Activated CD4-positive, alpha-beta T cell treated with anti-CD3 and anti-CD28 coated beads, Interleukin-2, amount 10 ng/mL, durations not matched to agents 7 days and 5 days (primary cell): ENCODE measurements around the gene CASKIN1. TPM values are rescaled to one million over a fixed set of nuclear protein-coding genes. Genes with fewer than 3 reads are reported as not detected.
A peak's percentile ranks its signal among the peaks of the same experiment; 100 is the strongest.

ENCODE experiments used
- CTCF ChIA-PET: fragments of 350-600 bp; sonication (Branson Sonifier 250); formaldehyde crosslinking; loops from one replicate; lab custom pipeline; 2021; ENCODE audit warnings: antibody characterized with exemption; lab: Charles Lee
- POLR2A ChIA-PET: fragments of 350-600 bp; sonication (Branson Sonifier 250); formaldehyde crosslinking; loops from one replicate; lab custom pipeline; 2021; ENCODE audit warnings: antibody characterized with exemption; lab: Charles Lee
- DNase-seq: peaks from one replicate; pipeline ENCODE4 v3.0.0-alpha.2; 2020
- H3K27ac Mint-ChIP-seq: one replicate; pipeline ENCODE4 v1.8.0; 2021; ENCODE audit warnings: mild to moderate bottlenecking, moderate library complexity, mixed read lengths
- H3K27me3 Mint-ChIP-seq: one replicate; pipeline ENCODE4 v1.8.0; 2021; ENCODE audit warnings: mixed read lengths
- H3K36me3 Mint-ChIP-seq: one replicate; pipeline ENCODE4 v1.8.0; 2021; ENCODE audit warnings: low read depth, mixed read lengths
- H3K4me1 Mint-ChIP-seq: one replicate; pipeline ENCODE4 v1.8.0; 2021; ENCODE audit warnings: mixed read lengths
- H3K4me3 Mint-ChIP-seq: one replicate; pipeline ENCODE4 v1.8.0; 2021; ENCODE audit warnings: mild to moderate bottlenecking, moderate library complexity, mixed read lengths
- H3K9me3 Mint-ChIP-seq: one replicate; pipeline ENCODE4 v1.8.0; 2021; ENCODE audit warnings: mixed read lengths
- total RNA-seq, 2 experiments: library from RNA; stranded (reverse); gene quantifications; one replicate each; pipeline ENCODE4 v1.2.3, GENCODE V29; 2021

The CASKIN1 gene
- total RNA-seq, 2 experiments from 2014 or later: 0.07 to 0.19 TPM

- no peaks in the 10 kb centered on the region for H3K27me3 Mint-ChIP-seq
- H3K4me3 Mint-ChIP-seq: no peak overlapping the region
- DNase-seq: no peak
- H3K9me3 Mint-ChIP-seq: no peaks in the 10 kb centered on the region
- ChIA-PET CTCF (interaction anchor here (0.5 to 1.1 kb wide), 2 partner anchors 8 to 305 kb away, joined by 3 to 4 read pairs; no protein-coding TSS in a partner anchor), POLR2A (no interaction called here)
- no peak overlapping the region for H3K27ac Mint-ChIP-seq
- H3K36me3 Mint-ChIP-seq: peaks cover 17% of the 10 kb centered on the region
- peaks cover 21% of the 10 kb centered on the region for H3K4me1 Mint-ChIP-seq
Measured at GRCh38 chr16:2160915-2161551, 35.4 kb downstream of the CASKIN1 start.

- H3K36me3 Mint-ChIP-seq: peaks cover 18% of the 10 kb centered on the region
- no peak for DNase-seq
- CTCF ChIA-PET: interaction anchor here (0.5 kb wide), 1 partner anchor 204 kb away, joined by 4 read pairs; no protein-coding TSS in a partner anchor
- POLR2A ChIA-PET: interaction anchor here (0.6 kb wide), 1 partner anchor 23 kb away, joined by 3 read pairs; the partner anchor contains the start of gene PKD1
- no peak overlapping the region for H3K4me3 Mint-ChIP-seq
- H3K4me1 Mint-ChIP-seq: peaks cover 25% of the 10 kb centered on the region
- no peaks in the 10 kb centered on the region for H3K27me3 Mint-ChIP-seq
- no peak overlapping the region for H3K27ac Mint-ChIP-seq
- H3K9me3 Mint-ChIP-seq: no peaks in the 10 kb centered on the region
Measured at GRCh38 chr16:2159175-2159838, 37.1 kb downstream of the CASKIN1 start.

- Mint-ChIP-seq H3K4me3 (no peak overlapping the region), H3K4me1 (peaks cover 33% of the 10 kb centered on the region), H3K27ac (no peak overlapping the region), H3K36me3 (peaks cover 20% of the 10 kb centered on the region), H3K27me3 (no peaks in the 10 kb centered on the region), H3K9me3 (no peaks in the 10 kb centered on the region)
- ChIA-PET CTCF (interaction anchor here (1.0 kb wide), 1 partner anchor 39 kb away, joined by 3 read pairs; no protein-coding TSS in a partner anchor), POLR2A (no interaction called here)
- DNase-seq: no peak
Measured at GRCh38 chr16:2158262-2158638, 38.2 kb downstream of the CASKIN1 start.

DNA sequence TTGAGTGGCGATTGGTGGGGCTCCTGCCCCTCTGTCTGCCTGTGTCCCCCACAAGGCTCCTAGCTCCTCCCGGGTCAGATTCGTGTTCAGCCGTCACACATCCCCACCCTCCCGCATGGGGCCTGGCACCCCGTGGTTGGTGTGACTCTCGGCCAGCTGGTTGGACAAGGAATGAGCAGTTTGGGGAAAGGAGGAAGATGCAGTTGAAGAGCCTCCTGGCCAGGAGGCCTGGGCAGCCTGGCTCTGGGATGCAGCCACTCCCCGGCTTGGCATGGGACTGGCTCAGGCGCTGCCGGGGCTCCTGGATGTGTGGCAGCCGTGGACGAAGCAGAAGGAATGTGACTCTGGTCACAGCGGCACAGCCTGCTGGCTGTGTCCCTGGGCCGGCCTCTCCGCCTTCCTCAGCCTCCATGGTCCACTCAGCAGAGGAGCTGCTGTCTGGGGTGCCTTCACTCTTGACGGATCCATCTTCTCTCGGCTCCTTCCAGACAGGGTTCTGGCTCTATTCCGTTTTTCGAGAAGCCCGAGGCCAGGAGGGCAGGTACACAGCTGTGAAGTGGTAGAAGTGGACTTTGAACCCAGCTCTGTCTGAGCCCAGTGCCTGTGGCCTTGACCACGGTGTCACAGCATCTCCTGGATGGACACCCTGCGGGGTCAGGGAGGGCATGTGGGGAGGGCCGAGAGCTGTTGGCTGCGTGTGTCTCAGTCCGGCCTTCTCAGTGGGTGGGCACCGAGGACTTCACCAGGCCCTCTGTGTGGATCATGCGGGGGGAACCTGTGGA, 38.7 kb downstream of the CASKIN1 start:
- POLR2A ChIA-PET: no interaction called here
- DNase-seq: no peak
- Mint-ChIP-seq H3K9me3 (no peaks in the 10 kb centered on the region), H3K27ac (no peak overlapping the region), H3K4me1 (peaks cover 34% of the 10 kb centered on the region), H3K4me3 (peak overlapping the region; percentile 92), H3K36me3 (peaks cover 19% of the 10 kb centered on the region), H3K27me3 (no peaks in the 10 kb centered on the region)
- CTCF ChIA-PET: interaction anchor here (0.7 to 1.0 kb wide), 2 partner anchors 40 to 942 kb away, joined by 3 read pairs; no protein-coding TSS in a partner anchor

DNA sequence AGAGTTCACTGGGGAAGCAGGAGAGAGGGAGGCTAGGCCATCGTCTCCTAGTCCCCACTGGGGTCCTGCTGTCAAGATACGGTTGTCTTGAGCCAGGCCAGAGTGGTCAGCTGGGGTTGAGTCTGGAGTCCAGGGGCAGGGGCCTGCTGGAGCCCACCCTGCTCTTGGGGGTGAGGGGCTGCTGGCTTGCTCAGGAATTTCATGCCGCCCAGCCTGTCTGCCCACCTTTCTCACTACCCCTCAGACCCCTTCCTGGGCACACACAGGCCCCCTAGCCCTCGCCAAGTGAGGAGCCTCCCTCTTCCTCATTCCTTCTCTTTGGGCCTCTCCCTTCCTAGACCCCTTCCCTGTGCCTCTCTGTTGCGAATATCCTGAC, 39.6 kb downstream of the CASKIN1 start:
- peaks cover 16% of the 10 kb centered on the region for H3K36me3 Mint-ChIP-seq
- H3K4me1 Mint-ChIP-seq: peaks cover 35% of the 10 kb centered on the region
- no peak for DNase-seq
- POLR2A ChIA-PET: no interaction called here
- CTCF ChIA-PET: no interaction called here
- H3K4me3 Mint-ChIP-seq: peak overlapping the region; percentile 92
- no peaks in the 10 kb centered on the region for H3K9me3 Mint-ChIP-seq
- H3K27me3 Mint-ChIP-seq: no peaks in the 10 kb centered on the region
- peak overlapping the region; percentile 48 for H3K27ac Mint-ChIP-seq

GRCh38 chr16:2155977-2156848, 40.2 kb downstream of the CASKIN1 start:
- no peak for DNase-seq
- Mint-ChIP-seq H3K27me3 (no peaks in the 10 kb centered on the region), H3K4me1 (peaks cover 39% of the 10 kb centered on the region), H3K27ac (peak overlapping the region; percentile 93), H3K36me3 (peaks cover 23% of the 10 kb centered on the region), H3K4me3 (peak overlapping the region; percentile 92), H3K9me3 (no peaks in the 10 kb centered on the region)
- ChIA-PET CTCF (interaction anchor here (0.5 to 2.1 kb wide), 7 partner anchors 16 to 191 kb away, joined by 3 to 9 read pairs (median 3); partner anchors contain the start of gene RPS2), POLR2A (interaction anchor here (0.6 to 1.8 kb wide), 7 partner anchors 10 to 303 kb away, joined by 3 to 8 read pairs (median 3); partner anchors contain the start of genes ECI1, NHERF2 and PGP)

GRCh38 chr16:2155091-2155950, 41.1 kb downstream of the CASKIN1 start, which contains the start of gene TRAF7:
TSS of gene TRAF7 (plus strand) at chr16:2155782. CDS start at chr16:2163921, 8,139 bp downstream.
- peak; percentile 99 for DNase-seq
- H3K4me1 Mint-ChIP-seq: peaks cover 42% of the 10 kb centered on the region
- ChIA-PET POLR2A (interaction anchor here (0.6 to 1.8 kb wide), 11 partner anchors 9 to 534 kb away, joined by 3 to 13 read pairs (median 3); partner anchors contain the start of genes ECI1, NHERF2 and PGP), CTCF (interaction anchor here (0.5 to 2.1 kb wide), 12 partner anchors 9 to 232 kb away, joined by 3 to 9 read pairs (median 3); partner anchors contain the start of gene RPS2)
- H3K4me3 Mint-ChIP-seq: peak within 1 kb of the TSS; percentile 92
- H3K36me3 Mint-ChIP-seq: peaks cover 23% of the 10 kb centered on the region
- H3K27me3 Mint-ChIP-seq: no peaks in the 10 kb centered on the region
- peak within 1 kb of the TSS; percentile 93 for H3K27ac Mint-ChIP-seq
- no peaks in the 10 kb centered on the region for H3K9me3 Mint-ChIP-seq

- Mint-ChIP-seq H3K9me3 (no peaks in the 10 kb centered on the region), H3K36me3 (peaks cover 23% of the 10 kb centered on the region), H3K27me3 (no peaks in the 10 kb centered on the region), H3K4me3 (peak overlapping the region; percentile 92), H3K27ac (peak overlapping the region; percentile 76), H3K4me1 (peaks cover 47% of the 10 kb centered on the region)
- POLR2A ChIA-PET: interaction anchor here (0.7 to 1.8 kb wide), 6 partner anchors 8 to 206 kb away, joined by 3 to 13 read pairs (median 3); partner anchors contain the start of genes ECI1 and PGP
- DNase-seq: peak; percentile 30
- CTCF ChIA-PET: interaction anchor here (0.6 to 2.1 kb wide), 9 partner anchors 8 to 232 kb away, joined by 3 to 9 read pairs (median 4); no protein-coding TSS in a partner anchor
Measured at GRCh38 chr16:2154533-2155090, 41.8 kb downstream of the CASKIN1 start.

DNA sequence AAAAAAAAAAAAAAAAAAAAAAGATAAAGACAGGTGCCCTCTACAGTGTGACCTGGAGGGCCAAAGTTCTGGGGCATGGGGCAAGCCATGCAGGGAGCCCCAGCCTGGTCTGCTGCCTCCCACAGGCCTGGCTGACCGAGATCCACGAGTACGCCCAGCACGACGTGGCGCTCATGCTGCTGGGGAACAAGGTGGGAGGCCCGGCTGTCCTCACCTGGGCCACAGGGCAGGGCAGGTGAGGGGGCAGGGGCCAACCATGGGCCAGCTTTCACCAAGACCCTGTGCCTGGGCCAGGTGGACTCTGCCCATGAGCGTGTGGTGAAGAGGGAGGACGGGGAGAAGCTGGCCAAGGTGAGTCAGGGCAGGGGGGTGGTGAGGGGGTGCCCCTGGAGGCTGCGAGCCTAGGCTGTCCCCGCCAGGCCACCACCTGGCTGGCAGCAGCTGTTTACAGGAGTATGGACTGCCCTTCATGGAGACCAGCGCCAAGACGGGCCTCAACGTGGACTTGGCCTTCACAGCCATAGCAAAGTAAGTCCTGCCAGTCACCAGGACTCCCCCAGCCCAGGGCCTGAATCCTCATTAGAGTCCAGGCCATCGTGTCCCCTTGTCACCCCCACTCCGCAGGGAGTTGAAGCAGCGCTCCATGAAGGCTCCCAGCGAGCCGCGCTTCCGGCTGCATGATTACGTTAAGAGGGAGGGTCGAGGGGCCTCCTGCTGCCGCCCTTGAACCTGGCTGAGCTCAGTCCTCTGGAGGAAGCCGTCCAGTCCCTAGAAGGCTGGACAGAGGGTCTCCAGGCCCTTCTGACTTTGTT, 43.5 kb downstream of the CASKIN1 start:
- Mint-ChIP-seq H3K27me3 (no peaks in the 10 kb centered on the region), H3K9me3 (no peaks in the 10 kb centered on the region), H3K36me3 (peaks cover 23% of the 10 kb centered on the region), H3K27ac (peak overlapping the region; percentile 76), H3K4me1 (peaks cover 43% of the 10 kb centered on the region), H3K4me3 (peak overlapping the region; percentile 92)
- ChIA-PET POLR2A (interaction anchor here (1.0 kb wide), 1 partner anchor 159 kb away, joined by 3 read pairs; no protein-coding TSS in a partner anchor), CTCF (interaction anchor here (0.7 to 4.3 kb wide), 9 partner anchors 9 to 149 kb away, joined by 3 to 36 read pairs (median 4); partner anchors contain the start of gene NPW)
- no peak for DNase-seq
